GM18502 (cell line): ENCODE results near the gene OGFR.
A peak's percentile ranks its signal among the peaks of the same experiment; 100 is the strongest.
"Not testable (repeated sequence)": the region's sequence is repeated elsewhere in the genome, so short reads cannot be mapped to it uniquely, and the experiment has no call there.

ENCODE experiments used
- ATAC-seq: cut with Tn5 transposase; IDR thresholded peaks from one replicate; pipeline ENCODE4 v1.9.1; 2021; ENCODE audit warnings: mild to moderate bottlenecking; ENCODE audit not compliant: unreplicated experiment, poor library complexity

OGFR gene

DNA sequence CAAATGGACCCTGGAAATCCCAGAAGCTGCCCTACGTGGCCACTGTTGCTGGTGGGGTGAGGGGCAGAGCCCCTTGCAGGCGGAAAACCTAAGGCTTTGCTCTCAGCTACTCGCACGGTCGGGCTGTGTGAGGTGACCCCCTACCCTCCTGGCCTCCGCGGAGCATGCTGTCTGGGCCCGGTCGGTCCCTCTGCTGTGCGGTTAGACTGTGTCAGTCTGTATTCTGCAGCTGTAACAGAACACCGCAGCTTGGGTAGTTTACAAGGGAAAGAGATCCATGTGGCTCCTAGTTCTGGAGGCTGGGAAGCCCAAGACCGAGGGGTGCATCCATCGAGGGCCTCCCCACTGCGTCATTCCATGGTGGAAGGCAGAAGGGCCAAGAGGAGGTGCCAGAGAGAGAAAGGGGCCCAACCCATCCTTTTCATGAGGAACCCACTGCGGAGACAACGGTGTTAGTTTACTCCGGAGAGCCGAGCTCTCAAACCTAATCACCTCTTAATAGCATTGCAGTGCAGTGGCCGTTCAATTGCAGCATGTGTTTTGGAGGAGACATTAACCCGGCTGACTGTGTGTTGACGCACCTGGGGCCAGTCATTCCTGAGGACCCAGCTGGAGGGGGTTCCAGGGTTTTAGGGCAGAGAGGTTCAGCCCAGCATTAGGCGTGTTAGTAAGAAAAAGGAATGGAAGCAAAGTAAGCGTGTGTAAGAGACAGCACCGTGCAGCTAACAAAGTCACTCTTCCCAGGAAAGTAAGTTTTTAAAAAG, 30.5 kb downstream of the OGFR start:
- no peak for ATAC-seq

DNA sequence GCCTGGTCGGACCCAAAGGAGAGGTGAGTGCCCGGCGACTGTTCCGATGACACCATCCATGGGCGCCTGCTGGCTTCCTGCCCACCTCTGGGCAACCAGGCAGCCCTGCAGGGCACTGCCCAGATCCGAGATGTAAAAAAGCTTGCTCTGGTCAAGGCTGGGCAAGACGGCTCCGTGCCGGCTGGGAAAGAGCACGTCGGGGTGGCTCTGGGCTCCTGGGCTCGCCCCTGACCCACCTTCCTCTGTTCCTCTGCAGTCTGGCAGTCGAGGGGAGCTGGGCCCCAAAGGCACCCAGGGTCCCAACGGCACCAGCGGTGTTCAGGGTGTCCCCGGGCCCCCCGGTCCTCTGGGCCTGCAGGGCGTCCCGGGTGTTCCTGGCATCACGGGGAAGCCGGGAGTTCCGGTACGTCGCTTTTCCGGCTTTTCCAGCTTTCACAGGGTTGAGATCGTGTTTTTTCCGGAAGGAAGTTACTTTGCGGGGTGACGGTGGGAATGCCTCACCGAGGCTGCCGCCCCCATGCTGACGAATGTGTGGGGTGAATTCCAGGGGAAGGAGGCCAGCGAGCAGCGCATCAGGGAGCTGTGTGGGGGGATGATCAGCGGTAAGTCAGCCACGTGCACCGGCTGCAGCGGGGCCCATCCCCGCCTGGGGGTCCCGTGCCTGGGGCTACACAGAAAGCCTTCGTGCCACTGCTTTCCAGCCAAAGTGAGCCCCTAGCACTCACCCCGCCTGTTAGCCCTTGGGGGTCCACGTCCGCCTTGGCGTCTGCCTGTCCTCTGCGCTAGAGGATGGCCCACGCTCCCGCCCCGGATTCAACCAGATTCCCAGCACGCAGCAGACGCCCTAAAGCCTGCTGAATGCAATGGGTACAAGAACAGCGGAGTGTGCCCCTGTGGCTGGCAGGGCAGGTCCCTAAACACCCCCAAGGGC, 31.6 kb downstream of the OGFR start:
- no peak for ATAC-seq

DNA sequence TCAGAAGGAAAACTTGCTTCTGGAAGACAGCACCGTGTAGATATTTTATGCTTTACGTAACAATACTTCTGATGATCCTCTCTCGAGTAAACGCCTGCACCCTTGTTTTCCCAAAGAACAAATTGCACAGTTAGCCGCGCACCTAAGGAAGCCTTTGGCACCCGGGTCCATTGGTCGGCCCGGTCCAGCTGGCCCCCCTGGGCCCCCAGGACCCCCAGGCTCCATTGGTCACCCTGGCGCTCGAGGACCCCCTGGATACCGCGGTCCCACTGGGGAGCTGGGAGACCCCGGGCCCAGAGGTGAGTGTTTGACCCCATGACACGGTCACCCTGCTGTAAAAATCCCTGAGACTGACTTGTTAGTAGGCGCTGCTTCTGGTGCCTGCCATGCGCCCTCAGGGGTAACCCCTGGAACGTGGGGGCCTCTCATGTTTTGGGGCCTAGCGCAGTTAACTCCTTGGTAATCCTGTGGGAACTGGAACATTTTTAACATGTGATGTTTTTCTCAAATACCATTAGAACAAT, 32.4 kb downstream of the OGFR start:
- no peak for ATAC-seq

DNA sequence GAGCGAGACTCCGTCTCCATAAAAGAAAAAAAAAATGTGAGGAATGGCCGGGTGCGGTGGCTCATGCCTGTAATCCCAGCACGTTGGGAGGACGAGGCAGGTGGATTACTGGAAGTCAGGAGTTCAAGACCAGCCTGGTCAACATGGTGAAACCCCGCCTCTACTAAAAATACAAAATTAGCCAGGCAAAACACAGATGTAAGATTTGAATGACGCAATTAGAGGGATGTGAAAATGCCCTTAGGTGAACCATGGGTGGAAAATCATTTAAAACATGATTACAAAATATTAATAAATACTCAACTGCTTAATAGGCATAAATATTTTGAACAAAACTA, 33.1 kb downstream of the OGFR start:
- ATAC-seq, result peak; percentile 13

DNA sequence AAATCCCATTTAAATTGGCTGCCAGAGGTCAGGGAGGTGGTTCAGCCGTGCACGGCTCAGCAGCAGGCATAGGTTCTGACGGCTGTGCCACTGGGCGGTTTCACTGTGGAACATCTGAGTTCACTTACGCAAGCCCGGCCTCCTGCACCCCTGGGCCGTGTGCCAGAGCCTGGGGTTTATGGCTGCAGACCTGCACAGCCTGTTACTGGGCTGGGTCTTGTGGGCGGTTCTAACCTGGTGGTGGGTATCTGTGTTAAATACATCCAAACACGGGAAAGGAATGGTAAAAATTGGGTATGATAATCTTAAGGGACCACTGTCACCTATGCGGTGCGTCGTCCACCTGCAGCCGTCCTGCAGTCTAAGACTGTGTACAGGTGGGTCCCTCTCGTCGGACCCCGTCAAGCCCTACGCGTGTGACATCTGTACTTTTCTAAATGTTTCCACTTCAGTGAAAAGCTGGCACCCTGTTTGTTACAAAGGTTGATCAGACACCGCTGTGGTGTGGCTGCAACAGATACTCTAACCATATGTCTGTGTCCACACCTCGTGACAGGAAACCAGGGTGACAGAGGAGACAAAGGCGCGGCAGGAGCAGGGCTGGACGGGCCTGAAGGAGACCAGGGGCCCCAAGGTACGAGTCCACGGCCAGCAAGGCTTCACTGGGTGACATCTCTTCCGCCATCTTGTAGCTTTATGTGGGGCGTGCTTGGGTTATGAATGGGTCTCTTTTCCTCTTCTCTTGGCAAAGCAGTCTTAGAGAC, 33.7 kb downstream of the OGFR start:
- peak; percentile 84 for ATAC-seq

DNA sequence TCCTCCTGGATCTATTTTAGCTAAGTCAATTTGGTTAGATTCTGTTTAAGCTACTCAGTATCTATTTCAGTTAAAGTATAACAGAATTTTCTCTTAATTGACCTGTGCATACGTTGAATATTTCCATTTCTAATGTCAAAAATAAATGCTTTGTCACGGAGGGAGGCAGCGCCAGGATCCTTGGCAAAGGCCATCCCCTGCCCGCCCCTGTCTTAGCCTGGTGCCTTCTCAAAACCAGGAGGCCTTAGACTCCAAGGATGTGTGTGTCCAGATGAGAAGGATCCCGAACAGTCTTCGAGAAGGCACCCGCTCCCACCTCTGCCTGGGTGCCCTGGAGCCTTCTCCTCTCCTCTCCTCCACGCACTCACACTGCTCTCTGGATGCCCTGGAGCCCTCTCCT, 34.6 kb downstream of the OGFR start:
- no peak for ATAC-seq

DNA sequence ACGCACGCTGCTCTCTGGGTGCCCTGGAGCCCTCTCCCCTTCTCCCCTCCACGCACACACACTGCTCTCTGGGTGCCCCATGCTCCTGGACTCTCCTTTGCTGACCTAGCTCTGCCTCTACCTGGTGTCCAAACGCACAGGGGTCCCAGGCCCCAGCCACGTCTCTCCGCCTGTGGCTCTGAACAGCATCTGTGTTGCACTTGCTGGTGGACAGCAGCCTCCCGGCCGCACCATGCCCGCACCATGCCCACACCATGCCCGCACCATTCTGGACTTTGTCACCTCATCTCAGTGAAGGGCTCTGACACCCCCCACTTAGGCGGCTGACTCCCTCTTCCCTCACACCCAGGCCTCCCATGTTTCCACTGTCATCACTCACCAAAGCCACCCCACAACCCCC, 35.2 kb downstream of the OGFR start:
- ATAC-seq, result no peak

DNA sequence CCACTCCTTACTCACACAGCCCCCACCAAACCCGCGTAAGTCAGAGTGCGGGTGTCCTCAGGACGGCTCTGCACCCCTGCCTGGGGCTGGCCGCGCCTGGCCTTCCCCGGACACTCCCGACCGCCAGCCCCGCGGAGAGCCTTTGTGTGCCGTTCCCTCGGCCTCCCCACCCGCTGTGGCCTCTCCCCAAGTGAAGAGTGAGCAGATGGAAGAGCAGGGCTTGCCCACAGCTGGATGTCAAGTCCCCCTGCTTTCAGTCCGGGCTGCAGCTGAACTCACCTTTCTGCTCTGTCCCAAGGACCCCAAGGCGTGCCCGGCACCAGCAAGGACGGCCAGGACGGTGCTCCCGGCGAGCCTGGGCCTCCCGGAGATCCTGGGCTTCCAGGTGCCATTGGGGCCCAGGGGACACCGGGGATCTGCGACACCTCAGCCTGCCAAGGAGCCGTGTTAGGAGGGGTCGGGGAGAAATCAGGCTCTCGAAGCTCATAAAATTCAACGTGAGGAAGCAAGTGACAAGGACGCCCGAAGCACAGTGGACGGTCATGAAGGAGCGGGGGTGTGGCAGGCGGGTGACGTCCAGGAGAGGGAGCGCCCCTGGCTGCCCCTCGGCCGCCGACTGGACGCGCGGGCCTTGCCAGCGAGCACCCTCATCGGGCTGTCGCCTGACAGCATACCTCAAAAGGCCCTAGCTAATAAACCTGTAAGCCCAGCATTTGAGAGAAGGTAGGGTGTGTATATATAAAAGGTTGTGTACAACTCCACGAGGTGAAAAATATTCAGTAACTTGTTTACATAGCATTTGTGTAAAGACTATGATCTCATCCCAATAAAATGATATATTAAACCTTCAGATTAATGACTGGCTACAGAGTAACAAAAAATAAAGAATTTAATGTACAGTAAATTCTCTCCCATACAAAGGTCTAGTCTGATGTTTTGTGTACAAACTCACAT, 35.9 kb downstream of the OGFR start:
- ATAC-seq, result no peak

DNA sequence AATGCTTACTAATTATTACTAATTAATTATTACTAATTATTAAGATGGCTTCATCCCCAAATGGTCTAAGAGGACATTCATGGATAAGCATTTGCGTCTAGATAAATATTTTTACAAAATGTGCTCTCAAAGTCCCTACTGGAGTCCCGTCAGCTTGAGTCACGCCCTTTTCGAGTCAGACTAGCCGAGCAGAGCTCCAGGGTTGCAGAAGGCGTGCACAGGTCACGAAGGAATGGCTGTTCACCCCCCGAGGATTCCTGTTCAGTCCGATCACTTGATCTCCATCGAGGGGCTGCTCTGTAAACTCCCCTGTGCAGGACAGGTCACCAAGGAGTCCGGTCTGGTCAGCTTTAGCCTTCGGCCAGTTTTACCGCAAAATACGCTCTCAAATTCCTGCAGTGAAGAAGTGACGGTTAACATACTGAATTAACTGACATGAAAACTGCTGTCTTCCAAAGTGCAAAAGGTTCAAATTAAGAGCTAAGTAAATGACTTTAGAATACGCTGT, 37.1 kb downstream of the OGFR start:
- ATAC-seq, result no peak

DNA sequence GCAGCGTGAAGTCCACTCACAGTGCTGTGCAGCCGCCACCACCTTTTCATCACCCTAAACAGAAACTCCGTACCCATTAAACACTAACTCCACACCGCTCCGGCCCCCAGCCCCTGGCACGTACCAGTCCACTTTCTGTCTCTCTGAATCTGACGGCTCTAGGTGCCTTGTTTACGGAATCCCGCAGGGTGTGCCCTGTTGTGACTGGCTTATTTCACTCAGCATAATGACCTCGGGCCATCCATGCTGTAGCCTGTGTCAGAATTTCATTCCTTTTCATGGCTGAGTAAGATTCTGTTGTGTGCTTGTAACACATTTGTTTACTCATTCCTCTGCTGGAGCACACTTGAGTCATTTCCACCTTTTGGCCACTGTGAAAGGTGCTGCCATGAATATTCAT, 39.0 kb downstream of the OGFR start:
- ATAC-seq, result no peak

DNA sequence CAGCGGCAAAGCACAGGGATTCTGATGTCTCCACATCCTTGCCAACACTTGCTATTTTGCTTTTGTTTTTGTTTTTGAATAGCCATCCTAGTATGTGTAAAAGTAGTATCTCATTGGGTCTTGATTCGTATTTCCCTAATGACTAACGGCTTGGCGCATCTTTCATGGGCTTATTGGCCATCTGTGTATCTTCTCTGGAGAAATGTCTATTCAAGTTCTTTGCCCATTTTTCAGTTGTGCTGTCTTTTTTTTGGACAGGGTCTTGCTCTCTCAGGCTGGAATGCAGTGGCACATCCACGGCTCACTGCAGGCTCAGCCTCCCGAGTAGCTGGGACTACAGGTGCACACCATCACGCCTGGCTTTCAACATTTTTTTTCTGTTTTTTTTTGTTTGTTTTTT, 39.5 kb downstream of the OGFR start:
- no peak for ATAC-seq

DNA sequence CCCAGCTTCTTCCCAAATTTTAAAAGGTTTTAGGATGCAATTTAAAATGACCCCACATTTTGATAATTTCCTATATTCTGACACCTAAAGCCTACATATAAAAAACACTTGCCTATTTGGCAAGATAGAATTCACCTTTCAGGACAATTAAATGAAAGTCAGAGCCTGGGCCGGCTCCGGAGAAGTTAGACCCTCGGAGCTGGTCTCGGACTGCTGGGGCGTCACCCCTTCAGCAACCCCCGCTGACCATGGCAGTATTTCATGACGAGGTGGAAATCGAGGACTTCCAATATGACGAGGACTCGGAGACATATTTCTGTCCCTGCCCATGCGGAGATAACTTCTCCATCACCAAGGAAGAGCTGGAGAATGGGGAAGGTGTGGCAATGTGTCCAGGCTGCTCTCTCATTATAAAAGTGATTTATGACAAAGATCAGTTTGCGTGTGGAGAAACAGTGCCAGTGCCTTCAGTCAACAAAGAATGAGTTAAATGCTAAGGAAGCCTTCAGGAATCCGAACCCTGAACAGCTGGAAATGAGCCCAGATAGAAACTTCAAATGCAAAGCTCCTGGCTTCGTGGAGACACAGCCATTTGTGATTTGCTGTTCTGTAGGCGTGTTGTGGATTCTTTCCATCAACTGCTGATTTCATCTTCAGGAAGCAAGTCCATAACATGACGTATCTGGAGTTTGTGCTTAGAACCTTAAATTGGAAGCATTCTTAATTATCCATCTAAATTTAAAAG, 41.0 kb downstream of the OGFR start:
- ATAC-seq, result no peak

DNA sequence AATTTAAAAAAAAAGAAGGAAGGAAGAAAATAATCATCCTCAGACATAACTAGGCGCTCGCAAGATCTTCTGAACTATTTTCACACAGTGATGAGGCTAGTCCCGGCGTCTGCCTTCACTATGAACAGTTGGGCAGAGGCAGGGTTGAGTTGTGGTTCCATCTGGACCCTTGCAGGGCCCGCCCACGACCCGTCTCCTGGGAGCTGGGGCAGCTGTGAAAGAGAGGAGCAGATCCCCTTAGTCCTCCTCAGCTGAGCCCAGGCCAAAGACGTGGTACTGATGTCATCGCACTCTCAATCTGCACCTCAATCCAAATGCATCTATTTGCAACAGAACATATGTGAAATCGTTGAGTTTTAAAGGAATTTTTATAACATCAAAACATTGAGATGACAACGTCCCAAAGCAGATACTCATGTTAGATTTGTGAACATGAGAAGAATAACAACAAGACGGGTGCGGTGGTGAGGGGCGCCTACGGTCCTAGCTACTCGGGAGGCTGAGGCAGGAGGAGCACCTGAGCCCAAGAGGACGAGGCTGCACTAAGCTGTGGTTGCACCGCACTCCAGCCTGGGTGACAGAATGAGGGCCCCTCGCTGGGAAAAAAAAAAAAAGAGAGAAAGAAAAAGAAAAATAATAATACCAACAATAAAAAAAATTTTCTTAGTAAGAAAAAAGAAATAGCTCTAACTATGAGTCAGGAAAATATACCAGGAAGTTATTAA, 41.7 kb downstream of the OGFR start:
- no peak for ATAC-seq

DNA sequence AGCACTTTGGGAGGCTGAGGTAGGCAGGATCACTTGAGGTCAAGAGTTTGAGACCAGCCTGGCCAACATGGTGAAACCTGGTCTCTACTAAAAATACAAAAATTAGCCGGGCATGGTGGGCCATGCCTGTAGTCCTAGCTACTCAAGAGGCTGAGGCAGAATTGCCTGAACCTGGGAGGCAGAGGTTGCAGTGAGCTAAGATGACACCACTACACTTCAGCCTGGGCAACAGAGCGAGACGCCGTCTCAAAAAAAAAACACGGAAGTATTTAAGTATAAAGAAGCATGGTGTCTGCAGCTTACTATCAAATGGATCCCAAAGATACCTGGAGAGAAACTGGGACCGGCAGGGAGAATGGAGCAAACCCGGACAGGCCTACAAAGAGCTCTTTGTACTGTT, 44.3 kb downstream of the OGFR start:
- not testable (repeated sequence) for ATAC-seq

DNA sequence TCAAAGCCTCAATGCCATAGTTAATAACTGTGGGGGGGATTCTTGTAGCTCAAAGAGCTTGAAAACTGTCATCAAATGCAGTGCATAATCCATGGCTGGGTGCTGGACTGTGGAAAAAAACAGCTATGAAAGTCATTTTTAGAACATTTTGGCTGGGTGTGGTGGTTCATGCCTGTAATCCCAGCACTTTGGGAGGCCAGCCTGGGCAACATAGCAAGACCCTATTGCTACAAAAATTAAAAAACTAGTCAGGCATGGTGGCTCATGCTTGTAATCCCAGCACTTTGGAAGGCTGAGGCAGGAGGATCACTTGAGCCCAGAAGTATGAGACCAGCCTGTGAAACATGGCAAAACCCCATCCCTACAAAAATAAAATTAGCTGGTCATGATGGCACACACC, 44.8 kb downstream of the OGFR start:
- ATAC-seq, result no peak

DNA sequence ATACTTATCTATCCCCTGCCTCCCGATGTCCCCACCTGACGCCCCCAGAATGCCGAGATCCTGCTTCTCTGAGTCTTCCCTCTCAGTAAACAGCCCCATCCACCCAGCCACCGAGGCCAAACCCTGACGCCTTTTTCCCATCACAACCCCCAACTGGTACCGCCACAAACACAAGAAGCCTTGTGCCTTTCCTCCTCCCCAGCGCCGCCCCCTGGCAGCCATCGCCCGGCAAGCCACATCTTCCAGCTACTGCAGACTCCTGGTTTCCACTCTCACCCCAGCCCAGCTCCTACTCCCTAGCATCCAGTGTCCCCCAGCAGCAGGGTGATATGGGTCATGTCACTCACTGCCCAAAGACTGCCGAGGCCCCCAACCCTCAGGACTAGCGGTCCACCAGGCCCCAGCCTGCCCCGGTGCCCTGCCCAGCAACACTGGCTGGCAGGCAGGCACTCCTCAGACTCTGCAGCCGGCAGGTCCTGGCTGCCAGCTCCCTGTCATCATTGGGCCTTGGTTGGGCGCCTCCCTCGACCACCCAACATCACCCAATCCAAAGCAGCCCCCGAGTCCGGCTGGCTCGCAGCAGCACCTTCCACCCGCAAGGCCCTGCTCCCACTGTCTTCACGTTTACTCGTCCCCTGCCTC, 45.8 kb downstream of the OGFR start:
- ATAC-seq, result no peak

DNA sequence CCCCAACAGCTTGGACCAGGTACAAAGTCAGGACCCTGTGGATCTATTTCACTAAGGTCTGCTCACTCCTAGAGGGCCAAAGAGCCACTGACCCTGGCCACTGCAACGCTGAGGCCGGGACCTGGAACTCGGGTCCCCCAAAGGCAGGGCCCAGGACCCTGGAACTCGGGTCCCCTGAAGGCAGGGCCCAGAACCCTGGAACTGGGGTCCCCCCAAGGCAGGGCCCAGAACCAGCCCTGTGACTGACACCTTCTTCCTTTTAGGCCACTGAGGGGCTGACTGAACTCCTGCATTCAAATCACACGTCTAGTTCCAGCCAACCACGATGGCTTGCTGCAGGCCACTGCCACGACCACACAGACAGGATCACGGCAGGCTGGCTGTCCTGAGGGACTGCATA, 47.6 kb downstream of the OGFR start:
- no peak for ATAC-seq

DNA sequence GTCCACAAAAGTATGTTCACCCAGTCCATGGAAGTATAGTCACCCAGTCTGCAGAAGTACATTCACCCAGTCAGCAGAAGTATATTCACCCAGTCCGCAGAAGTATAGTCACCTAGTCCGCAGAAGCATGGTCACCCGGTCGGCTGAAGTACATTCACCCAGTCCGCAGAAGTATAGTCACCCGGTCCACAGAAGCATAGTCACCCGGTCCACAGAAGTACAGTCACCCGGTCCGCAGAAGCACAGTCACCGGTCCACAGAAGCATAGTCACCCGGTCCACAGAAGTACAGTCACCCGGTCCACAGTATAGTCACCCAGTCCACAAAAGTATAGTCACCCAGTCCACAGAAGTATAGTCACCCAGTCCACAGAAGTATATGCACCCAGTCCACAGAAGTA, 48.2 kb downstream of the OGFR start:
- ATAC-seq, result no peak
